Neural cell (in vitro differentiated cells): Measurements from ENCODE around the gene AATK.

Experiments used
- CTCF ChIP-seq: fragments of 450-650 bp; IDR thresholded peaks from 2 replicates; pipeline ENCODE4 v1.5.1; 2014; ENCODE audit warnings: antibody characterized with exemption, mild to moderate bottlenecking, moderate library complexity; ENCODE audit not compliant: poor library complexity, severe bottlenecking
- EP300 ChIP-seq: fragments of 450-650 bp; conservative IDR thresholded peaks from 2 replicates; pipeline ENCODE4 v1.6.1; 2014; ENCODE audit warnings: antibody characterized with exemption, mild to moderate bottlenecking, moderate library complexity; ENCODE audit not compliant: poor library complexity, severe bottlenecking
- POLR2AphosphoS5 ChIP-seq: IDR thresholded peaks from 2 replicates; pipeline ENCODE4 v1.6.1; 2012
- RAD21 ChIP-seq: fragments of 450-650 bp; conservative IDR thresholded peaks from 2 replicates; pipeline ENCODE4 v1.6.1; 2014; ENCODE audit warnings: antibody characterized with exemption, mild to moderate bottlenecking, moderate library complexity
- REST ChIP-seq: IDR thresholded peaks from 2 replicates; pipeline ENCODE4 v1.6.1; 2012; ENCODE audit warnings: borderline replicate concordance
- TAF1 ChIP-seq: IDR thresholded peaks from 2 replicates; pipeline ENCODE4 v1.6.1; 2012; ENCODE audit warnings: low read depth

DNA sequence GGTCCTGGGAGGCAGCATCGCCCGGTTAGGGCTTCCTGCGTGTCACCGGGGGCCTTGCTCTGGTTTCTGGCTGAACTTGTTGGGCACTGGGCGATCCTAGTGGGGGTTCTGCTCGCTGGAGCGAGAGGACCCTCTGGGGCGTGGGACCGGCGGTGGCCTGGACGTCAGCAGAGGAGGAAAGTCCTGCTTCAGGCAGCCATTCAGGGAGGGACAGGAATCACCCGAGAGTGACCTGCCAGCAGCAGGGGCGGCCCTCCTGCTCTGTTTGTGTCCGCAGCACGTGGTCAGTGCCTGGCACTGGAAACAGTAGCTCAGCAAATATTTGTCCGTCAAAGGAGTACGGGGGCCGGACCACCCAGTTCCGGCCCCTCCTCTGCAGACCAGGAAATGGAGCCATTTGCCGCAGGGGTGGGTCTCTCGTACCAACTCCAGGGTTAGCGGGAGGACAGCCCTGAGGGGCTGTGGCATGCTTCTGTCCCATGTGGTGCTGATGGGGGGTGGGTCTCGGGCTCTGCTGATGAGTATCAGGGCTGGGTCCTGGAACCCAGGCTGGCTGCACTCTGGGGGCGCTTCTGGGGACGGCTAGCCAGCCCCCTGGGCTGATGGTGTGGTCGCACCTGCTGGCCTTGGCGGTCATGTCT, 82.8 kb downstream of the AATK start:
- TF ChIP-seq CTCF (no peak), POLR2AphosphoS5 (no peak), REST (no peak), RAD21 (no peak), EP300 (no peak), TAF1 (no peak)
